NCI-H748 (cell line): ENCODE data around the gene ATOX1.
"Not testable (repeated sequence)": the region's sequence is repeated elsewhere in the genome, so short reads cannot be mapped to it uniquely, and the experiment has no call there.

Experiments
- DNase-seq: peaks from one replicate; lab custom pipeline; 2025; ENCODE audit not compliant: unreplicated experiment; lab: John Stamatoyannopoulos, UW

Gene ATOX1

DNA sequence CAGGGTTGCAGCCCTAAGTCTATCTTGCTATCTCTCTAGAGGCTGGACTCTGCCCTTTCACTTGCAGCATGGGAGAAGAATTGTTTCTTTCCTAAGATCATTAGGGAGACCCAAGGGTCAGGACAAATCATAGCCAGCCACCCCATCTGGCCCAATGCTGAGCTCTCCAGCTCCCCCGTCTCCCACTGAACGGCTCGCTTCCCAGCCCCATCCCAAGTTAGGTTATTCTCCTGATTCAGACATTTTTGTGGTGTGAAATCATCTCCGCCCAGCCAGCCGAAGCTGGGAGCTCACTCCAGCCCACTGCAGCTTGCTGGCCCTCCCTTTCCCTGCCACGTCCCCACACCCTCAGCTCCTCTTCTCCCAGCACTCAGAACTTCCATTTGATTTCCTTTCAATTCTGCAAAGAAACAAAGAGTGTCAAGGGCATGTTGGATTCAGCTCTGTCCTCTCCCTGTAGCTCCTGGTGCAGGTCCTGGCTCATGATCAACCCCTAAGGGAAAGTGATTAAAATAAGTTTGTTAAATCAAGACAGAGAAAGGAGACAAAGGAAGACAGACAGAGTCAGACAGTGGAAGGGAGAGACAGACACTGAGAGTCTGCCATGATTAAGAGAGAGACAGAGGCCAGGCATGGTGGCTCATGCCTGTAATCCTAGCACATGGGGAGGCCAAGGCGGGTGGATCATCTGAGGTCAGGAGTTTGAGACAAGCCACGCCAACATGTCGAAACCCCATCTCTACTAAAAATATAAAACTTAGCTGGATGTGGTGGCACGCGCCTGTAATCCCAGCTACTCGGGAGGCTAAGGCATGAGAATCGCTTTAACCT is 59.1 kb downstream of the ATOX1 start:
- DNase-seq = no peak

- not testable (repeated sequence) for DNase-seq
These were observed 60.4 kb downstream of the ATOX1 start for GRCh38 chr5:151698081-151698480.

DNA sequence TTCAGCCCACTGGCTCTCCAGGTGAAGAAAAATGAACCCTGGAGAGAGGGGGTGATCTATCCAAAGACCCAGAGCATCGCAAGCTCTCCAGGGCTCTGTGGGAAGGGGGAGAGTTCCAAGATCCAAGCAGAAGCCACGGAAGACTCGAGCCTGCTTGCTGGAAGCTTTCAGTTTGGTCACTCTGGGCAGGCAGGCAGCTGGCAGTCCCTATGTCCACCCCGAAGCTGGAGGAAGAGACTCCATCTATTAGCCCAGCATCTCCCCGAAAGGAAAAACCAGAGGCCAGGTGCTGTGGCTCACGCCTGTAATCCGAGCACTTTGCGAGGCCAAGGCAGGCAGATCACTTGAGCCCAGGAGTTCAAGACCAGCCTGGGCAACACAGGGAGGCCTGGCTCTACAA is 61.0 kb downstream of the ATOX1 start:
- DNase-seq = no peak

DNA sequence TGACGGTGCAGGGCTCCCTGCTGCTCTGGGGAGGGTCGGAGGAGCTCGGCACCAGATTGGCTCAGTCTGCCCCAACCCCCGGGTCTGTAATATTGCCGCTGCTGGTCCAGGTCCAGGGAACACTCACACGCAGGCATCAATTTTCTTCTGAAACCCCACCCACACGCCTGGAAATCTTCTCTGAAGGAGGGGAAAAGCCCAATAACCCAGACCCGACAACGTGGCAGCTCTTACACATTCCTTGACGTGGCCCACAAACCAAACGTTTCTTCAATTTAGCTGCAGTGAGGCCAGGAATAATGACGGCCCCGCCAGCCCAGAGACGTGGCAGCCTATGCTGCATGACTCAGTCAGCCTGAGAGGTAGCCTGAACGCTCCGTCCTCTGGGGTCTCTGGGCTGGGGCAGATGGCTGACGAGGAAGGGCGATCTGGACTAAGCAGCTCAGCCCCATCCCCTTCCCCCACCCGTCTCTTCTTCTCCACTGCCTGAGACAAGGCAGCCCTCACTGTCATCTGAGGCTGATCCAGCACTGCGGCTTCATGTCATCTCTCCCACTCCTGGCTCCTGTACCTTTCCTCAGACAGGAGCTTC is 61.9 kb downstream of the ATOX1 start:
- no peak for DNase-seq

DNA sequence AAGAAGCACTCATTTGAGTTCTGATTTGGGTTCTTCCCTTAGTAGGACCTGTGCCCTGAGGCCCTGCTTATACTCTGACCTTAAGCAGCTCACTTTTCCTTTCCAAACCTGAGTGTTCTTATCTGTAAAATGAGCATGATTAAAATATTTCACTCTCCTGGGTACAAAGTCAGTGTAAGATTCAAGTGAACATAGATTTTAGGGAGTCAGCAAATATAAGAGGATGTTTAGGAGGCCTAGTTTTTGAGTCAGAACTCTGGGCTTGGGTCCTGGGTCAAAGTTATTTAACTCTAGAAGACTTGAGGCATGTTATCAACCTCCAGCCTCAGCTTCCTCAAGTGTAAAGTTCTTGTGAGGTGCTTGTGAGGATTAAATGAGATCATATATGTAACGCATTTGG is 63.0 kb downstream of the ATOX1 start:
- DNase-seq = no peak

DNA sequence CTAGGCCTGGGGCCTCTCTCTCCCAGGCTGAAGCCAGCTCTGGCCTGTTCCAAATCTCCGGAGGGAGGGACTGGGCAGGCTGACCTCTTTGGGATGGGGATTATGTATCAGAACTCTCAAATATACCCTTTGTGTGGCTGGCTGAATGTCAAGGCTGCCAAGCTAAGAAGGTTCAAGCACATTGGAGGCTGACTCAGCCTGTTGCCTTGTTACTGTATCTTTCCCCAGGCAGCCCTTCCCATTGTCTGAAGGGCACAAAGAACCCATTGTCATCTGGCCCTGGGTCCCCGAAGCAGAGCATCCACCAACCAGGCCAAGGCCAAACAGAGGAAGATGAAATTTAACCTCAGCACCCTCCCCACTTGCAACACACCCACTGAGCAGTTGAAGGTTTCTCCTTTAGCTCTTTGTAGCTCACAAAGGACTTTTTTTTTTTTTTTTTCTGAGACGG is 64.4 kb downstream of the ATOX1 start:
- no peak for DNase-seq
